ENCODE measurements around the gene EPHB4. TPM values are rescaled to one million over a fixed set of nuclear protein-coding genes. Genes with fewer than 3 reads are reported as not detected.

Gene EPHB4
- total and polyA plus RNA-seq, 2 of the 8 experiments (the other 6 are each of a cell fraction or from before 2014, with no cell fraction given) = 85.0 to 113 TPM

DNA sequence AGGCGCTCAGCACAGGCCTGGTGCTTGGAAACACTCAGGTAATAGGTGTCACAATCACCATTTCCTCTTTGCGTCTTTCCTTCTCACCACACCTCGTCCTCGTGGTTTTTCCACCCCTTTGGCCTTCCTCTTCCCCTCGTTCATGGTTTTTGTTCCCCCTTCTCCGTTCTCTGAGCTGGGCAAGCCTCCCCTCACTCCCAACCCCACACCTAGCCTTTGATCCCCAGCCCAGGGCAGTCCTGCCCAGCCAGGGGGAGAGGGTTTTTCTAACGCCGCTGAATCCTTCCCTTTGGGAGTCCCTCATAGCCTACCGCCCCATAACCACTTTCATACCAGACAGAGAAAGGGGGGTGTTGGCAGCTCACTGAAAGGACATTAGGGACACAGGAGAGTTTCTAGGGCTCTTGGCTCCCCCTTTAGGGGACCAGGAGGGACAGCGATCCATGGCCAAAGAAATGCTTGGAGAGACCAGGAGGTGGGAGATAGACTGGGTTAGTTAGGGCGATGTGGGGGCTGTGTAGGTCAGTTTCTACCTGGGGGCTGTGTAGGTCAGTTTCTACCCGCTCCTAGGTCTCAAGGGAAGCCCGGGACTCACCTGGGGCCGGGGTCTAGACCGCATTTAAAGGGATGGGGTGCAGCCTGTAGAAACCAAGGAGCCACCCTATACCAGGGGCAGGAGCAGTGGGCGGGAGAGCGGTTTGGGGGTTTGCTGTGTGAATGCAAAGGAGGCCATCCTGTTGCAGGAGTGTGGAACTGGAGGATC lies 1.4 kb downstream of the EPHB4 start (continued):
- TF ChIP-seq SIN3A (conservative IDR thresholded peaks at IDR 0.05 in 1 of 2, IDR thresholded peaks at IDR 0.05 in 1 of 2; ENCODE audit: low read depth in 1 of 2, low read length in 2 of 2) = no peak
- no peak for TF ChIP-seq SP2 (IDR thresholded peaks at IDR 0.05; ENCODE audit: low read length)
- TF ChIP-seq KDM1A (IDR thresholded peaks at IDR 0.05; ENCODE audit: borderline replicate concordance, low read length) = no peak
- TF ChIP-seq POU5F1 (IDR thresholded peaks at IDR 0.05; ENCODE audit: low read depth, low read length) = no peak
- TF ChIP-seq, protein P1, sequence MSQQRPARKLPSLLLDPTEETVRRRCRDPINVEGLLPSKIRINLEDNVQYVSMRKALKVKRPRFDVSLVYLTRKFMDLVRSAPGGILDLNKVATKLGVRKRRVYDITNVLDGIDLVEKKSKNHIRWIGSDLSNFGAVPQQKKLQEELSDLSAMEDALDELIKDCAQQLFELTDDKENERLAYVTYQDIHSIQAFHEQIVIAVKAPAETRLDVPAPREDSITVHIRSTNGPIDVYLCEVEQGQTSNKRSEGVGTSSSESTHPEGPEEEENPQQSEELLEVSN (IDR thresholded peaks at IDR 0.05) = no peak
- TF ChIP-seq, protein P2, sequence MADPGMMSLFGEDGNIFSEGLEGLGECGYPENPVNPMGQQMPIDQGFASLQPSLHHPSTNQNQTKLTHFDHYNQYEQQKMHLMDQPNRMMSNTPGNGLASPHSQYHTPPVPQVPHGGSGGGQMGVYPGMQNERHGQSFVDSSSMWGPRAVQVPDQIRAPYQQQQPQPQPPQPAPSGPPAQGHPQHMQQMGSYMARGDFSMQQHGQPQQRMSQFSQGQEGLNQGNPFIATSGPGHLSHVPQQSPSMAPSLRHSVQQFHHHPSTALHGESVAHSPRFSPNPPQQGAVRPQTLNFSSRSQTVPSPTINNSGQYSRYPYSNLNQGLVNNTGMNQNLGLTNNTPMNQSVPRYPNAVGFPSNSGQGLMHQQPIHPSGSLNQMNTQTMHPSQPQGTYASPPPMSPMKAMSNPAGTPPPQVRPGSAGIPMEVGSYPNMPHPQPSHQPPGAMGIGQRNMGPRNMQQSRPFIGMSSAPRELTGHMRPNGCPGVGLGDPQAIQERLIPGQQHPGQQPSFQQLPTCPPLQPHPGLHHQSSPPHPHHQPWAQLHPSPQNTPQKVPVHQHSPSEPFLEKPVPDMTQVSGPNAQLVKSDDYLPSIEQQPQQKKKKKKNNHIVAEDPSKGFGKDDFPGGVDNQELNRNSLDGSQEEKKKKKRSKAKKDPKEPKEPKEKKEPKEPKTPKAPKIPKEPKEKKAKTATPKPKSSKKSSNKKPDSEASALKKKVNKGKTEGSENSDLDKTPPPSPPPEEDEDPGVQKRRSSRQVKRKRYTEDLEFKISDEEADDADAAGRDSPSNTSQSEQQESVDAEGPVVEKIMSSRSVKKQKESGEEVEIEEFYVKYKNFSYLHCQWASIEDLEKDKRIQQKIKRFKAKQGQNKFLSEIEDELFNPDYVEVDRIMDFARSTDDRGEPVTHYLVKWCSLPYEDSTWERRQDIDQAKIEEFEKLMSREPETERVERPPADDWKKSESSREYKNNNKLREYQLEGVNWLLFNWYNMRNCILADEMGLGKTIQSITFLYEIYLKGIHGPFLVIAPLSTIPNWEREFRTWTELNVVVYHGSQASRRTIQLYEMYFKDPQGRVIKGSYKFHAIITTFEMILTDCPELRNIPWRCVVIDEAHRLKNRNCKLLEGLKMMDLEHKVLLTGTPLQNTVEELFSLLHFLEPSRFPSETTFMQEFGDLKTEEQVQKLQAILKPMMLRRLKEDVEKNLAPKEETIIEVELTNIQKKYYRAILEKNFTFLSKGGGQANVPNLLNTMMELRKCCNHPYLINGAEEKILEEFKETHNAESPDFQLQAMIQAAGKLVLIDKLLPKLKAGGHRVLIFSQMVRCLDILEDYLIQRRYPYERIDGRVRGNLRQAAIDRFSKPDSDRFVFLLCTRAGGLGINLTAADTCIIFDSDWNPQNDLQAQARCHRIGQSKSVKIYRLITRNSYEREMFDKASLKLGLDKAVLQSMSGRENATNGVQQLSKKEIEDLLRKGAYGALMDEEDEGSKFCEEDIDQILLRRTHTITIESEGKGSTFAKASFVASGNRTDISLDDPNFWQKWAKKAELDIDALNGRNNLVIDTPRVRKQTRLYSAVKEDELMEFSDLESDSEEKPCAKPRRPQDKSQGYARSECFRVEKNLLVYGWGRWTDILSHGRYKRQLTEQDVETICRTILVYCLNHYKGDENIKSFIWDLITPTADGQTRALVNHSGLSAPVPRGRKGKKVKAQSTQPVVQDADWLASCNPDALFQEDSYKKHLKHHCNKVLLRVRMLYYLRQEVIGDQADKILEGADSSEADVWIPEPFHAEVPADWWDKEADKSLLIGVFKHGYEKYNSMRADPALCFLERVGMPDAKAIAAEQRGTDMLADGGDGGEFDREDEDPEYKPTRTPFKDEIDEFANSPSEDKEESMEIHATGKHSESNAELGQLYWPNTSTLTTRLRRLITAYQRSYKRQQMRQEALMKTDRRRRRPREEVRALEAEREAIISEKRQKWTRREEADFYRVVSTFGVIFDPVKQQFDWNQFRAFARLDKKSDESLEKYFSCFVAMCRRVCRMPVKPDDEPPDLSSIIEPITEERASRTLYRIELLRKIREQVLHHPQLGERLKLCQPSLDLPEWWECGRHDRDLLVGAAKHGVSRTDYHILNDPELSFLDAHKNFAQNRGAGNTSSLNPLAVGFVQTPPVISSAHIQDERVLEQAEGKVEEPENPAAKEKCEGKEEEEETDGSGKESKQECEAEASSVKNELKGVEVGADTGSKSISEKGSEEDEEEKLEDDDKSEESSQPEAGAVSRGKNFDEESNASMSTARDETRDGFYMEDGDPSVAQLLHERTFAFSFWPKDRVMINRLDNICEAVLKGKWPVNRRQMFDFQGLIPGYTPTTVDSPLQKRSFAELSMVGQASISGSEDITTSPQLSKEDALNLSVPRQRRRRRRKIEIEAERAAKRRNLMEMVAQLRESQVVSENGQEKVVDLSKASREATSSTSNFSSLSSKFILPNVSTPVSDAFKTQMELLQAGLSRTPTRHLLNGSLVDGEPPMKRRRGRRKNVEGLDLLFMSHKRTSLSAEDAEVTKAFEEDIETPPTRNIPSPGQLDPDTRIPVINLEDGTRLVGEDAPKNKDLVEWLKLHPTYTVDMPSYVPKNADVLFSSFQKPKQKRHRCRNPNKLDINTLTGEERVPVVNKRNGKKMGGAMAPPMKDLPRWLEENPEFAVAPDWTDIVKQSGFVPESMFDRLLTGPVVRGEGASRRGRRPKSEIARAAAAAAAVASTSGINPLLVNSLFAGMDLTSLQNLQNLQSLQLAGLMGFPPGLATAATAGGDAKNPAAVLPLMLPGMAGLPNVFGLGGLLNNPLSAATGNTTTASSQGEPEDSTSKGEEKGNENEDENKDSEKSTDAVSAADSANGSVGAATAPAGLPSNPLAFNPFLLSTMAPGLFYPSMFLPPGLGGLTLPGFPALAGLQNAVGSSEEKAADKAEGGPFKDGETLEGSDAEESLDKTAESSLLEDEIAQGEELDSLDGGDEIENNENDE (IDR thresholded peaks at IDR 0.05; ENCODE audit: insufficient replicate concordance, low read length) = no peak
- TF ChIP-seq, protein P3, sequence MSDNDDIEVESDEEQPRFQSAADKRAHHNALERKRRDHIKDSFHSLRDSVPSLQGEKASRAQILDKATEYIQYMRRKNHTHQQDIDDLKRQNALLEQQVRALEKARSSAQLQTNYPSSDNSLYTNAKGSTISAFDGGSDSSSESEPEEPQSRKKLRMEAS (IDR thresholded peaks at IDR 0.05) = no peak
- TF ChIP-seq SAP30 (IDR thresholded peaks at IDR 0.05; ENCODE audit: insufficient read depth, insufficient replicate concordance, low read length) = peak; percentile 6

All from H1 (cell line).